Kidney (tissue), 14 donors: ENCODE data around the gene SNRK. TPM values are rescaled to one million over a fixed set of nuclear protein-coding genes. Genes with fewer than 3 reads are reported as not detected.
A peak's percentile ranks its signal among the peaks of the same experiment; 100 is the strongest.

Source experiments
- DNase-seq, 5 donors: peaks; one replicate each; pipeline ENCODE4 v3.0.0-alpha.2; 2013 to 2020
- FAIRE-seq: peaks from 2 replicates; lab custom pipeline; 2012; peaks lifted over from hg19 to GRCh38; lab: Jason Lieb, UNC
- H3K27ac ChIP-seq, 2 donors: one replicate each; pipeline ENCODE4 v1.7.0; 2013; ENCODE audit warnings: low read depth in 2 of 2, low read length in 2 of 2, inconsistent platforms in 1 of 2
- H3K27me3 ChIP-seq: one replicate; pipeline ENCODE4 v1.7.1; 2013; ENCODE audit warnings: low read length, inconsistent platforms; ENCODE audit not compliant: control insufficient read depth, insufficient read depth
- H3K36me3 ChIP-seq, 3 donors: one replicate each; pipeline versions ENCODE4 v1.7.0 to v1.7.1; 2013; ENCODE audit warnings: low read length in 3 of 3, control low read depth in 1 of 3, inconsistent platforms in 1 of 3; ENCODE audit not compliant: insufficient read depth in 3 of 3, control insufficient read depth in 2 of 3
- H3K4me1 ChIP-seq, 3 donors: one replicate each; pipeline versions ENCODE4 v1.7.0 to v1.7.1; 2013; ENCODE audit warnings: low read length in 3 of 3, inconsistent platforms in 1 of 3, low read depth in 1 of 3; ENCODE audit not compliant: control insufficient read depth in 2 of 3, insufficient read depth in 2 of 3
- H3K4me3 ChIP-seq, 3 donors: one replicate each; pipeline versions ENCODE4 v1.7.0 to v1.8.1; 2013; ENCODE audit warnings: low read length in 3 of 3, control low read depth in 1 of 3, inconsistent platforms in 1 of 3
- H3K9ac ChIP-seq, 3 donors: one replicate each; pipeline versions ENCODE4 v1.7.0 to v1.7.1; 2013; ENCODE audit warnings: low read length in 3 of 3, control low read depth in 1 of 3, inconsistent platforms in 1 of 3
- H3K9me3 ChIP-seq, 3 donors: one replicate each; pipeline versions ENCODE4 v1.7.0 to v1.7.1; 2013; ENCODE audit warnings: low read length in 3 of 3, control low read depth in 1 of 3, inconsistent platforms in 1 of 3; ENCODE audit not compliant: control insufficient read depth in 2 of 3, insufficient read depth in 1 of 3
- intact Hi-C: fragments of 100-400 bp; cut with DNase I; formaldehyde crosslinking; loops from one replicate; pipeline ENCODE4 v1.11.1; 2022
- polyA plus RNA-seq: library from polyadenylated mRNA; stranded (reverse); fragments of 350-450 nt; fragmentation: Illumina TruSeq; extraction: RNeasy Lipid Tissue Mini Kit (QIAGEN cat#74804); gene quantifications from one replicate; pipeline ENCODE4 v1.2.3, GENCODE V29; 2014; ENCODE audit warnings: low read depth, low replicate concordance; ENCODE audit not compliant: insufficient read depth
- total RNA-seq: library from RNA; stranded (reverse); fragmentation: NEBNext Ultra II Directional; extraction: Animal tissue kit (Norgen Biotek cat#: 25700); gene quantifications from one replicate; pipeline ENCODE4 v1.2.1, GENCODE V29; 2021
- TF ChIP-seq, protein P1 (sequence below): IDR thresholded peaks from 3 replicates; pipeline ENCODE4 v1.5.1; 2012; ENCODE audit warnings: mild to moderate bottlenecking, moderate library complexity, borderline replicate concordance; ENCODE audit not compliant: insufficient read depth; ENCODE audit errors: extremely low read depth
- donor health status: control.
- donor health status: control.
- donor health status: control.
- donor health status: control.
- donor health status: control.
- donor health status: DM: yes; HTN: yes; CAD: no.
- donor health status: Normal renal cell carcinoma (clear cell type).

SNRK gene
- total and polyA plus RNA-seq, 2 donors from 2014 or later, result 15.6 to 62.3 TPM

DNA sequence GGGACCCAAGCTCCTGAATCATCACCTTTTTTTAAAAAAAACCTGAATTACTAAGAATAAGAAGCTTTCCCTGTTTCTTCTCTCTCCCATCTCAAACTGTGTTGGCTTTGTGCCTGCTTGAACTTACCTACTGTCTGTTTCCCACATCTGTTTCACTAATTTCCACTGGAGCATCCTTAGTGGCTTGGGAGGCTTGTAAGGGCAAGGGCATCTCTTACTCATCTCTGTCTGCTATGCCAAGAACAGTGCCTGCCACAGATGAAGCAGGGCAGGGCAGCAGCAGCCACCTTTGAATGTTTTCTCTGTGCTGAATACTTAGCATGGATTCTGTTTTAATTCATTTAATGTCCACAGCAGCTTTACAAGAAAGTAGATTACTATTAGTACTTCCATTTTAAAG lies 42.3 kb downstream of the SNRK start:
- Histone ChIP-seq H3K9me3 (no peaks in the 10 kb centered on the region), H3K36me3 (no peaks in the 10 kb centered on the region), H3K9ac (no peak overlapping the region), H3K27me3 (no peaks in the 10 kb centered on the region), H3K4me3 (no peak overlapping the region), H3K4me1 (peaks cover 0 to 27% (median 10%) of the 10 kb centered on the region in 3 donors), H3K27ac (no peak overlapping the region)
- DNase-seq (no peak), FAIRE-seq (no peak)
- intact Hi-C loops, result no loop called here
- TF ChIP-seq, protein P1, sequence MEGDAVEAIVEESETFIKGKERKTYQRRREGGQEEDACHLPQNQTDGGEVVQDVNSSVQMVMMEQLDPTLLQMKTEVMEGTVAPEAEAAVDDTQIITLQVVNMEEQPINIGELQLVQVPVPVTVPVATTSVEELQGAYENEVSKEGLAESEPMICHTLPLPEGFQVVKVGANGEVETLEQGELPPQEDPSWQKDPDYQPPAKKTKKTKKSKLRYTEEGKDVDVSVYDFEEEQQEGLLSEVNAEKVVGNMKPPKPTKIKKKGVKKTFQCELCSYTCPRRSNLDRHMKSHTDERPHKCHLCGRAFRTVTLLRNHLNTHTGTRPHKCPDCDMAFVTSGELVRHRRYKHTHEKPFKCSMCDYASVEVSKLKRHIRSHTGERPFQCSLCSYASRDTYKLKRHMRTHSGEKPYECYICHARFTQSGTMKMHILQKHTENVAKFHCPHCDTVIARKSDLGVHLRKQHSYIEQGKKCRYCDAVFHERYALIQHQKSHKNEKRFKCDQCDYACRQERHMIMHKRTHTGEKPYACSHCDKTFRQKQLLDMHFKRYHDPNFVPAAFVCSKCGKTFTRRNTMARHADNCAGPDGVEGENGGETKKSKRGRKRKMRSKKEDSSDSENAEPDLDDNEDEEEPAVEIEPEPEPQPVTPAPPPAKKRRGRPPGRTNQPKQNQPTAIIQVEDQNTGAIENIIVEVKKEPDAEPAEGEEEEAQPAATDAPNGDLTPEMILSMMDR, result no peak

DNA sequence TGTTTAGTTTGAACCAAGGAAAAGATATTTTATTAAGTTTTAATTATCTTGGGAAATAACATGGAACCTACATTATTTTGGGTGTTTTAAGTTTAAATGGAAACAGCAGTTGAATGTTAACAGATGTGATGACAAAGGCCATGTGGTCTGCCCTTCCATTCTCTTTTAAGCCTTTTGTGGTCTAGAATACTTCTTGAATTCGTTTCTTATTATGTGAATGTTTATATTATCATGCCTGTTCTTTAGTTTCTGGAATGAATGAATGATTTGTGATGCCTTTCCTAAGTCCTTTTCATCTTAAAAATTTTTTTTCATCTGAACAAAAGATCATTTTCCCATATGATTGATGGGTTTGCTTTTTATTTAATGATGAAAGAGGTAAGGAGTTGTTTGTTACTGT lies 44.6 kb downstream of the SNRK start:
- no peak overlapping the region for H3K9ac ChIP-seq
- H3K27ac ChIP-seq, result no peak overlapping the region
- H3K27me3 ChIP-seq, result no peaks in the 10 kb centered on the region
- H3K9me3 ChIP-seq, result peaks cover 0 to 9% (median 2%) of the 10 kb centered on the region in 3 donors
- peaks cover 0 to 8% (median 2%) of the 10 kb centered on the region in 3 donors for H3K36me3 ChIP-seq
- H3K4me3 ChIP-seq, result no peak overlapping the region
- FAIRE-seq (no peak), DNase-seq (peak in 1 of 5 donors; percentile 41)
- H3K4me1 ChIP-seq, result peaks cover 0 to 17% (median 10%) of the 10 kb centered on the region in 3 donors
- intact Hi-C loops, result no loop called here
- TF ChIP-seq, protein P1, result no peak

GRCh38 chr3:43331381-43331780 lies 45.0 kb downstream of the SNRK start:
- TF ChIP-seq, protein P1, result no peak
- Histone ChIP-seq H3K9me3 (peaks cover 0 to 10% (median 2%) of the 10 kb centered on the region in 3 donors), H3K27ac (no peak overlapping the region), H3K4me1 (peaks cover 0 to 13% (median 9%) of the 10 kb centered on the region in 3 donors), H3K9ac (no peak overlapping the region), H3K36me3 (peaks cover 0 to 8% (median 2%) of the 10 kb centered on the region in 3 donors), H3K4me3 (no peak overlapping the region), H3K27me3 (no peaks in the 10 kb centered on the region)
- intact Hi-C loops, result no loop called here
- no peak for FAIRE-seq
- no peak for DNase-seq

DNA sequence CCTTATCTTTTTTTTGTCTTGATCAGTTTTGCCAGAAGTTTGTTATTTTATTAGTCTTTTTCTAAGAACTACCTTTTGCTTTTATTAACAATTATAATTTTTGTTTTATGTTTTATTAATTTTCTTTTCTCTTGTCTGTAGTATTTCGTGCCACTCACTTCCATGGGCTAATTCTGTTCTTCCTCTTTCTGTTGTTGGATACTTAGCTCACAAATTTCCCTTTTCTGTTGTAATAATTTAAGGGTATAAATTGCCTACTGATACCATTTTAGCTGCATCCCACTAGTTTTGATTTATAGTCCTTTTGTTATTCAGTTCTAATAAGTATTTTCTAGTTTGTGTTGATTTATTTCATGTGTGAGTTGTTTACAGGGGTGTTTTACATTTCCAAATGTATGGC lies 48.6 kb downstream of the SNRK start:
- Histone ChIP-seq H3K4me3 (no peak overlapping the region), H3K9me3 (peaks cover 2 to 28% (median 3%) of the 10 kb centered on the region in 3 donors), H3K9ac (no peak overlapping the region), H3K36me3 (peaks cover 8 to 30% (median 11%) of the 10 kb centered on the region in 3 donors), H3K4me1 (no peaks in the 10 kb centered on the region), H3K27ac (no peak overlapping the region), H3K27me3 (no peaks in the 10 kb centered on the region)
- peak; percentile 11 for FAIRE-seq
- TF ChIP-seq, protein P1, result no peak
- DNase-seq, result no peak
- intact Hi-C loops, result no loop called here
